C1 segment of cervical spinal cord (tissue), 14 donors: ENCODE measurements around the gene IL27RA.
A peak's percentile ranks its signal among the peaks of the same experiment; 100 is the strongest.

Experiments
- DNase-seq, 14 donors: peaks; one replicate each; lab custom pipeline; 2025; lab: John Stamatoyannopoulos, UW

The IL27RA gene

GRCh38 chr19:14085309-14085995 lies 53.9 kb downstream of the IL27RA start, which contains the start of gene C19orf67:
TSS of gene C19orf67 (minus strand) at chr19:14085783. CDS start at chr19:14085627, 156 bp downstream.
- DNase-seq: no peak

DNA sequence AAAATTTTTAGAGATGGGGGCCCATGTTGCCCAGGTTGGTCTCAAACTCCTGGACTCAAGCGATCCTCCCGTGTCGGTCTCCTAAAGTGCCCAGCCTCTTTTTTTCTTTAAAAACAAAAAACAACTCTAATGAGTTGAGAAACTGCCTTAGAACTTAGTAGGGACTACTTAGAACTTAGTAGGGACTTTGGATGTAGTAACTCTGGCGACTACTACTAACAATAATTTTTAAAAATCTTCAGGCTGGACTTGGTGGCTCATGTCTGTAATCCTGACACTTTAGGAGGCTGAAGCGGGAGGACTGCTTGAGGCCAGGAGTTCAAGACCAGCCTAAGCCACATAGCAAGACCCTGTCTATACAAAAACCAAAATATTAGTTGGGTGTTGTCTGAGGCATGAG lies 54.5 kb downstream of the IL27RA start:
- DNase-seq: no peak

- DNase-seq: no peak
Measured at GRCh38 chr19:14088634-14089411, 57.3 kb downstream of the IL27RA start.

- no peak for DNase-seq
Measured at GRCh38 chr19:14089412-14089661, 57.8 kb downstream of the IL27RA start.

DNA sequence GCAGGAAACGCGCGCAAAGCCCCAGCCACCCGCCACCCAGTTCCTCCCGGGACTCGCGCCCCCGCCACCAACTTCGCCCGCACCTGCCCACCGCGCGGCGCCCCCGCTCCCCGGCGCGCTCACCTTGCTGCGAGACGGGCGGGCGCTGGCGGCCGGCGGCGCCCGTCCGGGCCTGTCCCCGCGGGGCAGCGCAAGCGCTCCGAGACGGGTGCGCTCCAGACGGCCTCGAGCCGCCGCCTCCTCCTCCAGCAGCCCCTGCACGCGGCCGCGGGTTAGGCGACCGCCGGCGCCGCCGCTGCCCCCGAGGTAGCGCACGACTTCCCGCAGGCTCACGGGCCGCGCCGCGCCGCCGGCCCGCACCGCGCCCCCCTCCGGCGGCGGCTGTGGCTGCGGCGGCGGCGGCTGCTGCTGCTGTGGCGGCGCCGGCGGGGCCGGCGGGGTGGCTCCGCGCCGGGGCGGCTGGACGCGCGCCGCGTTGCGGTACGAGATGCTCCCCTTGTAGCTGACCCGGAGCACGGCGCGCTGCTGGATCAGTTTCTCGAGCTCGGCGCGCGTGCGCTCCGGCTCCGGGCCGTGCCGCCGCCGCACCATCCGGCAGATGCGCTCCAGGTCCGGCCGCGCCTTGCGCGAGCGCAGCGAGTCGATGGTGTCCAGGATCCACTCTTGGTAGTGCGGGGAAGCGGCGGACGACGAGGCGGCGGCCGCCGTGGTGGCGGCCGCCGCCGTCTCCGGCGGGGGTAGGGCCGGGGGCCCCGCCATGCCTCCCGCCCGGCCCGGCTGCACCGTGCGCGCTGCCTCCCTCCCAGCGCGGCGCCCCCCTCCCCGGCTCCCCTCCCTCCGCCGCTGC lies 58.3 kb downstream of the IL27RA start:
- DNase-seq: peak in 3 of 14 donors; percentile 35 to 57 (median 45)

DNA sequence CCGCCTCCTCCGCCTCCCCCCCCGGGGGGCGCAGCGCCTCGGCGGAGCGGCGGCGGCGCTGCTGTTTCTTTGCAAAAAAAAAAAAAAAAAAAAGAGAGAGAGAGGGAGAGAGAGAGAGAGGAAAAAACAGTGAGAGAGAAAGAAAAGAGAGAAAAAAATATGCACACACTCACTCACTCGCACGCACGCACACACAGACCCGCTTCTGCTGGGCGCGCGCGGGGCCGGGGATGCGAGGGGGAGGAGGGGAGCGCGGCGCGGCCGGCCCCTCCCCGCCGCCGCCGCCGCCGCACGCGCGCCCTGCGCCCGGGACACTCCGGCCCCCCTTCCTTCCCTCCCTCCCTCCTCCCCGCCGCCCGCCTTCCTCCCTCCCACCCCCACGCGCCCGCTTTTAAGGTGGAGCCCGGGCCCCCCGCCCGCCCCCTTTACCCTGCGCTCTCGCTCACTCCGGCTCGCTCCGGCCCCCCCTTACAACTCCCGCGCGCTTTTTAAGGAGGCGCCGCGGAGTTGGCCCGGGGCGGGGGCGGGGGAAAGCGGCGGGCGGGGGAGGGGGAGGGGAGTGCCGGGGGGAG lies 59.0 kb downstream of the IL27RA start, which contains the start of gene SAMD1:
Gene SAMD1 (minus strand): TSS at position 243 of the 572 bp plus-strand sequence.
- peak in 12 of 14 donors; percentile 50 to 90 (median 80) for DNase-seq

- DNase-seq: peak in 10 of 14 donors; percentile 30 to 90 (median 79)
Measured at GRCh38 chr19:14091081-14091812, 59.7 kb downstream of the IL27RA start.

GRCh38 chr19:14091813-14092462 lies 60.4 kb downstream of the IL27RA start:
- peak in 2 of 14 donors; percentile 49 to 53 for DNase-seq

GRCh38 chr19:14093117-14093823 lies 61.7 kb downstream of the IL27RA start:
- DNase-seq: no peak

GRCh38 chr19:14094854-14095253 lies 63.3 kb downstream of the IL27RA start:
- no peak for DNase-seq

GRCh38 chr19:14096272-14096992 lies 64.9 kb downstream of the IL27RA start:
- no peak for DNase-seq

DNA sequence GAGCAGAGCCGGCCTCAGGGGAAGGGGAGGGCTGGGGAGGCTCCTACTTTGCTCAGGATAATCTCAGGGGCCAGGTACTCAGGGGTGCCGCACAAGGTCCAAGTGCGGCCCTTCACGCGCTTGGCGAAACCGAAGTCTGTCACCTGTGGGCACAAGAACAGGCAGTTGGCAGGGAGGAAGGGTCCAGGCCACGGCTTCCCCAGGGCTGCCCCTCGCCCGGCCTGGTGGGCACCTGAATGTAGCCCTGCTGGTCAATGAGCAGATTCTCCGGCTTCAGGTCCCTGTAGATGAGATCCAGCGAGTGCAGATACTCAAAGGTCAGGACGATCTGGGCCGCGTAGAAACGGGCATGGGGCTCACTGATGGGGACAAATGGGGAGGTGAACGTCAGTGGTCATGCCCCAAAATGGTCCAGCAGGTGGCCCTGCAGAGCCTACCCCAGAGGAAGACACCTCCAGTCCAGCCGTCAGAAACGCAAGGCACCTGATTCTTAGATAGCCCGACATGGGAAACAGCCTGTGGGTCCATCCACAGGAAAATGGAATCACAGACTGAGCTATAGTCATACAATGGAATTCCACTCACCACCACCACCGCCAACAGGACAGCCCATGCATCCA lies 66.1 kb downstream of the IL27RA start:
- no peak for DNase-seq

DNA sequence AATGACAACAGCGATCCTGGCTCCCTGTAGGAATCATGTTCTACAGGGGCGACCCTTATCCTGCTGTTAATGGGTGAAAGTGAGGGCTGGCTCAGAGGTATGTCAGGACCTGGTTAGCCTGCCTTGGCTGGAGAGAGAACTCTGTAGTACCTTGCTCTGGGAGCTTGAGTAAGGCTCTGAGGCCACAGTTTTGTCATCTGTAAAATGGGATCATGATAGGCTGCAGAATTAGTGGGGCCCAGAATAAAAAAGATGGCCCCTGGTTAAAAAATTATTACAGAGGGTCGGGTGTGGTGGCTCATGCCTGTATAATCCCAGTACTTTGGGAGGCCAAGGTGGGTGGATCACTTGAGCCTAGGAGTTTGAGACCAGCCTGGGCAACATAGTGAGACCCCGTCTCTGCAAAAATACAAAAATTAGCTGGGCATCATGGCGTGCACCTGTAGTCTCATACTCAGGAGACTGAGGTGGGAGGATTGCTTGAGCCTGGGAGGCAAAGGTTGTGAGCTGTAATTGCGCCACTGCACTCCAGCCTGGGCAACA lies 69.5 kb downstream of the IL27RA start:
- DNase-seq: no peak

DNA sequence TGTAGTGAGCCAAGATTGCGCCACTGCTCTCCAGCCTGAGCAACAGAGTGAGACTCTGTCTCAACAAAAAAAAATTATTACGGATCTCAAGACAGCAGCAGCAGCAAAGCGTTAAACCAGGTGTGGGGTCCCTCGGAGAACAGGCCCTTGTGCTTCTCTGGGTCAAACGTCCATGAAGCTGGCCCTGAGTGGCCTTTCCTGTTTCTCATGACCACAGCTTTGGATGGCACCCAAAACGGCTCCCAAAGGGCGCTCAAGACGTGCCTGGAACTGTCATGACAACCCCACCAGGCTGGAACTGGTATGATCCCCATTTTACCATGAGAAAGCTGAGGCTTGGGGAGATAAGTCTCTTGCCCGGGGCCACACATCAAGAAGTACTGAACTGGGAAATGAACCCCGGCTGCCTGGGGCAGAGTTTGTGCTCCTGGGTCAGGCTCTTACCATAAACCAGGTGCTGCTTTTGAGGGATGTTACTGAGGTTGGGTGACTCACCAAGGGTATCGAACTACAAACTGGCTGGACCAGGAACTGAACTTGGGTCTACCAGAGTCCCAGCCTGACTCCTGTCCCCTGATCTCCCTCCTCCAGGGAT lies 70.6 kb downstream of the IL27RA start:
- DNase-seq: no peak

GRCh38 chr19:14102756-14103155 lies 71.2 kb downstream of the IL27RA start:
- DNase-seq: no peak
